ENCODE data around the gene CMIP.

DNA sequence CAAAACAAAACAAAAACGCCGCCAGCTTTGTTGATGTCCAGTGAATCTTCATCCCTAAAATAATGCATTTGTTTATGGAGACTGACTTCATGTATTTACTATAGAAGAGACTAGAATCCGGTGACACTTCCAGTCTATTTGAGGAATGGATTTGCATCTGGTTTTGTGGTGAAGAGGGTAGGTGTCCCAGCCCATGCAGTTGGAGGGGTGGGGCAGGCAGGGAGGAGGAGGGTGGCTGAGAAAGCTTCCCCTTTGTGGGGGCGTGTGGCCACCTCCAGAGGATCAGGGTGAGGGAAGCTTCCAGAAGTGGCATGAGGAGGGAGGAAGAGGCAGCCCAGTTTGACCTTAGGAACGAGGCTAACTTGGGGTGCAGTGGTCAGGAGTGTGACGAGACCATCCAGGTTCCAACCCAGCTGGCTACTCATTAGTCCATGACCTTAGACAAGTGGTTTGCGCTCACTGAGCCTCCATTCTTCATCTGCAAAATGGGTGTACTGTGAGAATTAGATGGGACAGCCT, 69.5 kb downstream of the CMIP start:
- TF ChIP-seq CTCF (IDR thresholded peaks at IDR 0.05; ENCODE audit: insufficient read depth, low read length, poor library complexity, severe bottlenecking) (no peak), EZH2phosphoT487 (conservative IDR thresholded peaks at IDR 0.05; ENCODE audit: low read length) (no peak)
